HG02970 (cell line): Measurements from ENCODE around the gene MSMB.
A peak's percentile ranks its signal among the peaks of the same experiment; 100 is the strongest.

Source experiments
- ATAC-seq: cut with Tn5 transposase; IDR thresholded peaks from one replicate; pipeline ENCODE4 v1.9.1; 2021; ENCODE audit warnings: mild to moderate bottlenecking, moderate library complexity, moderate number of reproducible peaks; ENCODE audit not compliant: unreplicated experiment, low FRiP score

The MSMB gene

GRCh38 chr10:46035923-46036849 is 9.9 kb downstream of the MSMB start:
- no peak for ATAC-seq

DNA sequence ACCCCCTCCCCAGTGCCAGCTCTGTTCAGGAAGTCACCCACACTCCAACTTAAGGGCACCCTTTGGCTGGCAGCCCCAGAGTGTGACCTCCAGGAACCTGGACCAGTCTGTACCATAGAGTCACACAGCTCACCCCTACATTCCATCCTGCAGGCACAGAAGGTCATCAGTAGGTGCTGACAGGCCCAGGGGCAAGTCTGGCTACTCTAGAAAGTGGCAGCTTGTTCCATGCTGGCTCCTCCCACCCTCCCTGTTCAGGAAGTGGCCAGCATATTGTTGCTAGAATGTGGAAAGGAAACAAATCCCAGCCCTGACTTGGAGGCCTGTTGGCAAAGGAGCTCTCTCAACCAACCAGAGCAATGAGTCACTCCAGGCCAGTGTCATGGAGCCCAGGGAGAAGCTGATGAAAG is 12.5 kb downstream of the MSMB start:
- ATAC-seq = no peak

- ATAC-seq = no peak
These were observed 14.2 kb downstream of the MSMB start for GRCh38 chr10:46031648-46032532.

- ATAC-seq = peak; percentile 96
These were observed 15.8 kb downstream of the MSMB start, which contains the start of gene NCOA4 for GRCh38 chr10:46030091-46030937. Gene NCOA4 (minus strand): TSS chr10:46030623. CDS start chr10:46016680, 13,943 bp downstream.

DNA sequence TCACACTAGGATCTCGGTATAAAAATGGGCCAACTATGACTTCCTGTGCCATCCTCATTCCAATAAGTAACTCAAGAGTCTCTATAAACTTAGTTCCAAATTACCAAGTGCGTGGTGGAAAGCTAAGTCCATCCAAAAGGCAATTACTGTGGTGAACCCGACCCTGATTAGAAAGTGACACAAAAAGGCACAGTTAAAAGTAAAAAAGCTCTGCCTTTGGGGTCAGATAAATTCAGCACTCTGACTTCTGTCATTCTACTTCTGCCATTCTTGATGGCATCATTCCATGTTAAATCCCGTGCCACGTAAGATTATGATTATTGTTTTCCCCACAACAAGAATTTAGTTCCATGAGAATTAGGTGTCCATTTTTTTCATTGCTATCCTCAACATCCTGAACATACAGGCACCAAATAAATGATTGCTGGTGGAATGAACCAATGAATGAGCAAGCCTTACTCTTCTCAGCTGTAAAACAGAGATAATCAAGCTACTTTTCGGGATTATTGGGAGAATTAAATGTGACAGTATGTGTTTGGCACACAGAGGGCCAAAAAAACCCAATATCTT is 16.5 kb downstream of the MSMB start:
- ATAC-seq = no peak

- ATAC-seq = no peak
These were observed 17.2 kb downstream of the MSMB start for GRCh38 chr10:46028584-46029460.

GRCh38 chr10:46026106-46026505 is 20.0 kb downstream of the MSMB start:
- no peak for ATAC-seq

DNA sequence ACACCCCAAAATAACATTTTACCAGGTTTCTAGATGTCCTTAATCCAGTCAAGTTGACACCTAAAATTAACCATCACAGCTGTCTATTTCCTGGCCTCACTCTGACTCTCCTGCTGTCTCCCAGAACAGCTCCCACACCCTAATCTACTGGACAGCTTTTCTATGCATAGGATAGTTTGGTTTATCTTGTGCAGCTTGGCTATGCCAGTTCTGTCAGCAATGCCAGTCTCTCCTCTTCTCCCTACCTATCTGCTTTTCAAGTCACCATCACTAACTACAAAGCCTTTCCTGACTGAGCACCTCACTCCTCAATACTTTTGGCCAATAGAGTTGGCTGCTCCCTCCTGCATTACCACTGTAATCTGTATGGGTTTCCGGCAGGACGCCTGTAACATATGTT is 20.7 kb downstream of the MSMB start:
- no peak for ATAC-seq

GRCh38 chr10:46024948-46025347 is 21.1 kb downstream of the MSMB start:
- no peak for ATAC-seq

DNA sequence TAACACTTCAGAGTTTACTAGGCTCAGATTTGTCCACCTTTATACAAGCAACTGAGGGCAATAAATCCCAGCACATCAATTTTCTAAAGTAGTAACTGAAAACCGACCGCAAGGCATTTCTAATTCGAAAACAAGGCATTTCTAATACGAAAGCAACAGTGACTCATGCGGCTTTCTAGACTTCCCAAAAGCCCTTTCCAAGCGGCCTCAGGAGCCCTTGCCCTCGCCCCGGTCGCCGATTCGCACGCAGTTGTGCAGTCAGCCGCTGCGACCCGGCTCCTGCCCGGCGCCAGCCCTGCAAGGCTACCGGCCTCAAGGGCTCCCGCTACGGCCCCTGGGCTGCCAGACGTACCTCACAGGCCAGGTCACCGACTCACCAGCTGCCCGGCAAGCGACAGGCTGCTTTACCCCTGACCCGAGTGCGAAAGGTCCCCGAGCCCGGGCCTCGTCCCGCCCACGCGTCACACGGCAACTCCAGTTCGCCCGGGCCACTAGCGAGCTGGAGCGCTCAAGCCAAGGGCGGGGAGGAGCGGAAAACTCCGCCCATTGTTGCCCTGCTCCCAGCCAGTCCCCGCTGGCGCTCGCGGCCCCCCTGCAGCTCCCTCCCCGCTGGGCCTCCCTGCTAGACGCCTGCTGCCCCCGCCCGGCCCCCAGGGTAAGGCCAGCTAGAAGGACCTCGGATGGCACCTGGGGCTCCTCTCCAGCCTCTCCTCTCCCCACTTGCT is 22.9 kb downstream of the MSMB start:
- ATAC-seq = peak; percentile 90

DNA sequence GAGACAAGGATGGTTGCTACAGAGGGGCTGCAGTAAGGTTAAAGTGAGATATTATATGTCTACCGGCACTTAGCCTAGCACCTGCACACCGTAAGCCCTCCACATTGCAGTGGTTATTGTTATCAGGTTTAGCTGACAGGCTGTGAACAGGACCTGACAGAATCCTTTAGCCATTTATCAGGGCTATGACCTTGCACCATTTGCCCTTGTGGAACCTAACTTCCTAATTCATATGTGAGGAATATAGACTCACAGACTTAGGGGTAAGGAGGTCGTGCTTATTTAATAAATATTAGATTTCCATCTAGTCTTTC is 25.8 kb downstream of the MSMB start:
- no peak for ATAC-seq

- no peak for ATAC-seq
These were observed 26.3 kb downstream of the MSMB start for GRCh38 chr10:46019569-46020343.

DNA sequence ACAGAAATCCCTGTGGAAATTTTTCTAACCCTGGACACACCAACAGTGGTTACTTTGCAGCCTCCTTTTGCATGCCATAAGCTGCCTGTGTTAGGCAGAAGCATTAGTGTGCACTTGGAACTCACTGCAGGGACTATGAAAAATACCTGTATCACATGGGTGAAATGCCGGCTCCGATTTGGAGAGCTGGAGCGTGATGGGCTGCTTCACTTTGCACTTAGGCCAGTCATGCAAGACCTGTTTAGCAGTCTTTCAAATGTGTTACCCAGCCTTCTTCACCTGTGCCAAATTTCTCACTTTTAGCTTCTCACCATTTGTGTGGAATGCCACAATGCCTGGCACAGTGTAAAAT is 26.9 kb downstream of the MSMB start:
- ATAC-seq = no peak

DNA sequence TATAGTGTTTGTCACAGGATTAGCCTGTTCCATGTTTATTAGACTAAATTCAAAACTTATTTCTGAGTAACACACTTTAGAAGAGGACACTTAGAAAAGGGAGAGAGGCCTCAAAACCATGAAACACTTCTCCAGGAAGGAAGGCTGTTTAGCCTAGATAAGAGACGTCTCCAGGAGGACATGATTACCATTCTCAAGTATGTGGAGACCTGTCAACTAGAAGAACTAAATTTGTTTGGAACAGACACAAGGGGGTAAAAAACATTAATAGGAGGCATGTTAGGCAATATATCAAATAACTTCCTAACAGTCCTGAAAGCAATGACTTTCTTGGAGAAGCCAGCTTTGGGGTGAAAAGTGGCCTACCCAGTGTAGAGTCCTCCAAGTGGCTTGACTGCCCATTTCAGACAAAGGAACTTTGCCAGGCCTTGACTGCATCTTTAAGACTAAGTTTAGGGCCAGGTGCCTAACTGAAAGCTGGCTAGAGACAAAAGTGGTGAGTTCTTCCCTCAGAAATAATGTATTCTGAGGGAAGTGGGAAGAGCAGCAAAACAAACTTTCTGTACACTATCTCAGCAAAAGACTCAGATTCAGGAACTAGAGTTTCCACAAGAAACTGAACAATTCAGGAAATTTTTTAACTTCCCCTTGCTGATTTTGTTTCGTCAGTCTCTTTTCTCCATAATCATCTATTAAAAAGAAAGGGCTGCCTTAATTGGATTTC is 27.5 kb downstream of the MSMB start:
- ATAC-seq = no peak

DNA sequence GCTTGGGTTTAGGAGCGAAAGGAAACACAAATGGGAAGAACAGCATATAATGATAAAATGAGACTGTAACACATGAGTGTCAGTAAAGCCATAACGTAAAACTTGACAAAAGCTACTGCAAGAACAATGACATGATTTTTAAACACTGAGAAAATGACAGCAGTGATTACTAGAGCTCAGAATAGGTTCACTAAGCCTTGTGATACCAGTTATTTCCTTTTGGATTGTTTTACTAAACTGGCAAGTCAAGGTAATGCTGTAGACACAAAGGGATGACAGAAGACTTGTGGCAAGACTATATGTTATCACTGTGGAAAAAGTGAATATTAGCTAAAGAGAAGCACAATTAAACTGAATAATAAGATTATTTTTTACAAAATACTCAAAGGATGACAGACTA is 28.3 kb downstream of the MSMB start:
- ATAC-seq = no peak

DNA sequence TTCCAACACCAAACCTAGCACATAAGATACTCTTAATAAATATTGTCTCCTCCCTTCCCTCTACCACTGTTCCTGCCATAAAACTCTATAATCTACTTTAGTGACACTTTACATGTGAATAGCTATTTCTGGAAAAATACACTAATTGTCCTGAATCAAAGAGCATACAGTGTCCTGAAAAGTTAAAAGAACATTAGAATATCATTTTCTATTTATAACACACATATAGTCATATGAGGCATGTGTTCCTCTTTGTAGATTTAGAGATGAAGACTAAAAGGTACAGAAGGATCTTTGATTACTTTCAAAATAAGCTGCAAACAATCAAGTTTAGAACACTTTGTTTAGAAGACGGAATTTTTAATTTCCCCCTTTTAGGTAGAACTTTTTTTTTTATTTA is 29.3 kb downstream of the MSMB start:
- ATAC-seq = no peak

GRCh38 chr10:46016190-46016589 is 29.9 kb downstream of the MSMB start:
- ATAC-seq = no peak
